A673 (cell line): ENCODE measurements around the gene ACTL6B. TPM values are rescaled to one million over a fixed set of nuclear protein-coding genes. Genes with fewer than 3 reads are reported as not detected.

Experiments used
- BruUV-seq: library from RNA; stranded (reverse); fragments of 400-500 nt; replicated peaks from 2 replicates; lab custom pipeline; 2021; lab: Mats Ljungman, UMichigan
- CTCF ChIA-PET: fragments of 300-600 bp; sonication (Branson Sonifier 250); formaldehyde crosslinking; loops from one replicate; lab custom pipeline; 2022; ENCODE audit warnings: antibody characterized with exemption; lab: Charles Lee
- POLR2A ChIA-PET: fragments of 300-600 bp; sonication (Branson Sonifier 250); formaldehyde crosslinking; loops from one replicate; lab custom pipeline; 2022; ENCODE audit warnings: antibody characterized with exemption; ENCODE audit not compliant: low non-redundant PET; lab: Charles Lee
- DNase-seq: peaks from one replicate; pipeline ENCODE4 v3.0.0-alpha.2; 2015; ENCODE audit warnings: low spot score
- H3K27ac ChIP-seq: fragments of 200-600 bp; sonication (generic); 2 replicates; pipeline ENCODE4 v1.5.1; 2016; ENCODE audit warnings: mixed run types, low read depth, mild to moderate bottlenecking, mixed read lengths, antibody characterized with exemption, low read length; ENCODE audit not compliant: poor library complexity, severe bottlenecking
- H3K27me3 ChIP-seq: fragments of 200-600 bp; sonication (generic); replicated peaks from 2 replicates; pipeline ENCODE4 v1.6.1; 2017; ENCODE audit warnings: mixed run types, low read depth, mild to moderate bottlenecking, mixed read lengths, antibody characterized with exemption, low read length; ENCODE audit not compliant: insufficient read depth, poor library complexity
- H3K36me3 ChIP-seq: fragments of 200-600 bp; sonication (generic); 2 replicates; pipeline ENCODE4 v1.6.1; 2016; ENCODE audit warnings: mixed run types, mild to moderate bottlenecking, mixed read lengths, antibody characterized with exemption, low read length; ENCODE audit not compliant: insufficient read depth, poor library complexity, severe bottlenecking
- H3K4me1 ChIP-seq: fragments of 200-600 bp; sonication (generic); 2 replicates; pipeline ENCODE4 v1.6.1; 2017; ENCODE audit warnings: mixed run types, mild to moderate bottlenecking, mixed read lengths, antibody characterized with exemption, low read length; ENCODE audit not compliant: insufficient read depth, poor library complexity, severe bottlenecking
- H3K4me3 ChIP-seq: fragments of 200-600 bp; sonication (generic); 2 replicates; pipeline ENCODE4 v1.5.1; 2016; ENCODE audit warnings: low read depth, mixed run types, mild to moderate bottlenecking, mixed read lengths, low read length; ENCODE audit not compliant: poor library complexity, severe bottlenecking
- H3K9me3 ChIP-seq: fragments of 200-600 bp; sonication (generic); 2 replicates; pipeline ENCODE4 v1.6.1; 2016; ENCODE audit warnings: mixed run types, low read depth, mild to moderate bottlenecking, mixed read lengths, antibody characterized with exemption, low read length; ENCODE audit not compliant: poor library complexity, severe bottlenecking
- CTCF ChIP-seq: fragments of 300-800, 200-600 bp; sonication (generic); conservative IDR thresholded peaks from 2 replicates; pipeline ENCODE4 v1.5.1; 2017; ENCODE audit warnings: low read depth, mild to moderate bottlenecking, antibody characterized with exemption, low read length, moderate library complexity, mixed read lengths
- EZH2 ChIP-seq: fragments of 200-600 bp; sonication (generic); IDR thresholded peaks from 2 replicates; pipeline ENCODE4 v1.6.1; 2017; ENCODE audit warnings: borderline replicate concordance, low read depth, mild to moderate bottlenecking, mixed read lengths, antibody characterized with exemption, low read length; ENCODE audit not compliant: poor library complexity, severe bottlenecking
- intact Hi-C: fragments of 100-400 bp; cut with micrococcal nuclease; formaldehyde crosslinking; loops from one replicate; pipeline ENCODE4 v1.10.0; 2022; ENCODE audit not compliant: unreplicated experiment
- total RNA-seq: library from RNA; stranded (reverse); gene quantifications from 2 replicates; pipeline ENCODE4 v1.2.3, GENCODE V29; 2021

The ACTL6B gene
- total RNA-seq, 1 experiment from 2014 or later = not detected

- no peak for TF ChIP-seq EZH2
- no peak for TF ChIP-seq CTCF
- Histone ChIP-seq H3K27me3 (no peaks in the 10 kb centered on the region), H3K27ac (no peak overlapping the region), H3K4me3 (no peak overlapping the region), H3K9me3 (no peaks in the 10 kb centered on the region), H3K36me3 (peaks cover 96% of the 10 kb centered on the region), H3K4me1 (peaks cover 13% of the 10 kb centered on the region)
- intact Hi-C loops = no loop called here
- POLR2A ChIA-PET = no interaction called here
- DNase-seq = no peak
- no TSS peak for BruUV-seq
- CTCF ChIA-PET = no interaction called here
Observed at GRCh38 chr7:100683659-100684533, 27.6 kb upstream of the ACTL6B start.

- intact Hi-C loops = no loop called here
- TF ChIP-seq CTCF (no peak), EZH2 (no peak)
- no peak overlapping the region for H3K4me3 ChIP-seq
- POLR2A ChIA-PET = no interaction called here
- CTCF ChIA-PET = no interaction called here
- H3K4me1 ChIP-seq = peaks cover 13% of the 10 kb centered on the region
- no peaks in the 10 kb centered on the region for H3K27me3 ChIP-seq
- BruUV-seq = no TSS peak
- no peak overlapping the region for H3K27ac ChIP-seq
- H3K9me3 ChIP-seq = no peaks in the 10 kb centered on the region
- no peak for DNase-seq
- peaks cover 96% of the 10 kb centered on the region for H3K36me3 ChIP-seq
Observed at GRCh38 chr7:100682991-100683658, 26.9 kb upstream of the ACTL6B start.

- H3K27ac ChIP-seq = no peak overlapping the region
- H3K36me3 ChIP-seq = peaks cover 96% of the 10 kb centered on the region
- CTCF ChIA-PET = no interaction called here
- no peaks in the 10 kb centered on the region for H3K9me3 ChIP-seq
- no peak for TF ChIP-seq EZH2
- TF ChIP-seq CTCF = no peak
- POLR2A ChIA-PET = no interaction called here
- BruUV-seq = no TSS peak
- no peaks in the 10 kb centered on the region for H3K27me3 ChIP-seq
- no peak overlapping the region for H3K4me3 ChIP-seq
- no peak for DNase-seq
- peaks cover 13% of the 10 kb centered on the region for H3K4me1 ChIP-seq
- intact Hi-C loops = no loop called here
Observed at GRCh38 chr7:100682228-100682741, 26.0 kb upstream of the ACTL6B start.
